NCI-H2227 (cell line): Measurements from ENCODE around the gene AFG1L.
"Not testable (repeated sequence)": the region's sequence is repeated elsewhere in the genome, so short reads cannot be mapped to it uniquely, and the experiment has no call there.

Experiments
- DNase-seq: peaks from one replicate; lab custom pipeline; 2025; ENCODE audit not compliant: unreplicated experiment; lab: John Stamatoyannopoulos, UW

AFG1L gene

DNA sequence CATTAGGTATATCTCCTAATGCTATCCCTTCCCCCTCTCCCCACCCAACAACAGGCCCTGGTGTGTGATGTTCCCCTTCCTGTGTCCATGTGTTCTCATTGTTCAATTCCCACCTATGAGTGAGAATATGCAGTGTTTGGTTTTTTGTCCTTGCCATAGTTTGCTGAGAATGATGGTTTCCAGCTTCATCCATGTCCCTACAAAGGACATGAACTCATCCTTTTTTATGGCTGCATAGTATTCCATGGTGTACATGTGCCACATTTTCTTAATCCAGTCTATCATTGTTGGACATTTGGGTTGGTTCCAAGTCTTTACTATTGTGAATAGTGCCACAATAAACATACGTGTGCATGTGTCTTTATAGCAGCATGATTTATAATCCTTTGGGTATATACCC lies 154.9 kb downstream of the AFG1L start:
- not testable (repeated sequence) for DNase-seq

DNA sequence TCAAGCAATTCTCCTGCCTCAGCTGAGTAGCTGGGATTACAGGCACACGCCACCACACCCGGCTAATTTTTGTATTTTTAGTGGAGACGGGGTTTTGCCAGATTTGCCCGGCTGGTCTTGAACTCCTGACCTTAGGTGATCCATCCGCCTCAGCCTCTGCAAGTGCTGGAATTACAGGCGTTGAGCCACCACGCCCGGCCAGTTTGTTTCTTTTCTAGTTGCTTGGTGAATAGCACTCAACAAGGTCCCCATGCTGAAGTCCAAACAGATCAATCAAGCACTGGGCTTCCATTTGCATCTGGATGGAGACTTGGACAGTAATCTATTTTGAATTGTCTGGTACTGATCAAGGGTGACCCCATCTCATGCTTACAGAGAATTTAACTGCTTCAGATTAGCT lies 157.0 kb downstream of the AFG1L start:
- DNase-seq, result no peak

DNA sequence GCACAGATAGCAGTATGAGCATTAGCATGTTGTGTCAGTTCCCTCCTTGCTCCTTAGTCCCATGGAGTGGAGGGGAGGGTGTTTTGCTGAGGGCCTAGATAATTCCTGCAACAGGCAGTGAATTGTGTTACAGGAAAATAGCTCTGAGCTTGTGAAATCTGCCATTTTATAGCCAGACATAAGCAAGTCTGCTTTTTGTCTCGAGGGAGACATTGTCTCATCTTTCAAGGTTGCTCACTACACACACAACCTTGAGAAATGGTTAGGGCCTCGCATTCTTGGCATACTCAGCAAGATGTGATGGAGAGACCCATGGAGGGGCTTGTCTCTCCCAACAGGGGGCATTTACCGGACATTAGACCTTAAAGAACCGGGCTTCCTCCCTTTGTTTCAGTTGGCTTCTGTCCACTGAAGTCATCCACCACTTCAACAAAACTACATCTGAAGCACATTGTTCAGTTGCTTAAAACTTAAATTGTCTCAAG lies 157.9 kb downstream of the AFG1L start:
- DNase-seq, result no peak

DNA sequence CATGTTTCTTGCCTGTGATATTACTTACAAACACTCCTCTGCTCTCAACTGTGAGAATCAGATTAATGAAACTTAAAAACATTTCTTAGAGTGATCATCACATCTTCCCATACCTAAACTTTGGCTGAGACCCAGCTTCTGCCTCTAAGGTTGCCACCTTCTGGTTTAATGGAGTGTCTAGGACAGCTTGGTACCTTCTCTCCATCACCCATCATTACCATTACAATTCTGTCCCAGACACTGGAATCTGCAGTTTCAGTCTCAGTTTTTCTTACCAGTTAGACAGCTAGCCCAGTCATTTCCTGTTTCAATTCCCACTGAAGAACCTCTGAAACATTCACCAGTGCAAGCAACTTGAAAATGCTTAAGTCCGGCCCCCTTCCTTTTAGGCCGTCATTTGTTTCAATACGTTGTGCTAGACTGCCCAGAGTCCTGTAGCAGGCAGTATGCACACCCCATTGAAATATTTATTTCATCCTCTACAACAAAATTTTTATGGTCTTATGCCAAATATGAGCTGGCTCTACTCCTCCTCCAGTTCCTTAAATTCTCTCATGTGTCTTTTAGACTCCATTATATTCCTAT lies 158.8 kb downstream of the AFG1L start:
- no peak for DNase-seq

DNA sequence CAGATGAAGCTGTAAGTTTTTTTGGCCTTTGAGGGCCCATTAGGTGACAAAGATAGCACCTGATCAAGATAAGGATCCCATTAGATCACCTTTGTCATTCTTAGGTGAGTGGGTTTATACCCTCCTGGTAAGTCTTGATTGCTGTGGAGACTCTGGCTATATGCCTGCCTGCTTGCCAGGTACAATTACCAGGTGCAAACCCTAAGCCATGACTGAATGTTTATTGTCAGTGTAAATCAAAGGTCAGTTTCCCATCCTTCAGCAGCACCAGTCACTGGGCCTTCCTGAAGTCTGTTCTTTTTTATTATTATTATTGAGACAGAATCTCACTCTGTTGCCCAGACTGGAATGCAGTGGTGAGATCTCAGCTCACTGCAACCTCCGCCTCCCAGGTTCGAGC lies 159.5 kb downstream of the AFG1L start:
- DNase-seq, result no peak

DNA sequence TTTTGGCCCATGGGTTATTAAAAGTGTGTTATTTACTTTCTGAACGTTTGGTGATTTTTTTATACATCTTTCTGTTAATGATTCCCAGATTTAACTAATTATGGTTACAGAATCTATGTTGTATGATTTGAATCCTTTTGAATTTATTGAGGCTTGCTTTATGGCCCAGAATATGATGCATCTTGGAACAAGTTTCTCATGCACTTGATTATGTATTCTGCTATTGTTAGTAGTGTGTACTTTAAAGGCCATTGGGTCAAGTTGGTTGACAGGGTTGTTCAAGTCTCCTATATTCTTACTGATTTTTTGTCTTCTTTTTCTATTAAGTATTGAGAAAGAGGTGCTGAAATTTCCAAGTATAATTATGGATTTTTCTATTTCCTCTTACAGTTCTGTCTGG lies 160.8 kb downstream of the AFG1L start:
- DNase-seq, result no peak

DNA sequence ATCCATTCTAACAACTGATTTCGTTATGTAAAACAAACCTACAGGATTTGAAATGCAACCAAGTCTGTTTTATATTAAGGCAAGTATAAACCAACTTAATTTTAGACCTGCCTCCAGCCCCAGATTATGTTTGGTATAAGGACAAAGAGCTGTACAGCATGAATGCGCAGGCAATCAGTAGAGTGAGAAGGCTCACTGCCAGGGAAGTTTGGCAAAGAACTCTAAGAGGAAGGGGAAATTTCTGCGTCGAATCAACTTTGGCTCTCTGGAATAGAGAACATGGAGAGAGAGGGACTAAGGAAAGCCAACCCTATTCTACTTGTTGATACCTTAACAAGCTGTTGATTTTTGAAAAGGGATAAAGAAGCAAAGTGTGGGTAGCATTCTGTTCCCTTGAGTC lies 168.9 kb downstream of the AFG1L start:
- DNase-seq, result no peak

DNA sequence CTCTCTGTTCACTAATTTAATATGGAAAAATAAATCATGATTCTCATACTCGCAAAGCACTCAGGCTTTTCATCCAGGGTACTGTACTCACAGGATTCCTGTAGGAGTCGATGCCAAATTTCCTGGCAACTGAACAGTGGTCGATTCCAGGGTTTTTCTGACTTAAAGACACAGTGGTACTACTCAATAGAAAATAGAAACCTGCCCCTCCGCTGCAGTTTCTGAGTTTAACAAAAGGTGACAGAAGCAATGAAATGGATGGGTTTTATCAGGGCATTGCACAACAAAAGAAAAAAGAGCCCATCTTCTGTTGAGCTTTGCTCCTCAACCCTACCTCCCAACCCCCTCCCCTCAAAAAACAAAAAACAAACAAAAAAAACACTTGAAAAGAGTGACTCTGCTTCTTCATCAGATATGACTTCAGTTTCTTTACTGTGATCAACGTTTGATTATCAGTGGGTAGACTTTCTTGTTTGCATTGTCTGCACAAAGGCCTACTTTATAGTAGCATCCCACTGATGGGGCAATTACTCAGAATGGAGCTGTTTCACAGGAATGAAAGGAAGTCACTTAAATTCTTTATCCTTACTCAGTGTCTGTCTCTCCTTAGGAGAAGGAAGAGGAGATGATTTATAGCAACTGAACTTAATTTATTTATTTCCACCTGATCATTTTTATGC lies 169.7 kb downstream of the AFG1L start:
- DNase-seq, result peak; percentile 1

DNA sequence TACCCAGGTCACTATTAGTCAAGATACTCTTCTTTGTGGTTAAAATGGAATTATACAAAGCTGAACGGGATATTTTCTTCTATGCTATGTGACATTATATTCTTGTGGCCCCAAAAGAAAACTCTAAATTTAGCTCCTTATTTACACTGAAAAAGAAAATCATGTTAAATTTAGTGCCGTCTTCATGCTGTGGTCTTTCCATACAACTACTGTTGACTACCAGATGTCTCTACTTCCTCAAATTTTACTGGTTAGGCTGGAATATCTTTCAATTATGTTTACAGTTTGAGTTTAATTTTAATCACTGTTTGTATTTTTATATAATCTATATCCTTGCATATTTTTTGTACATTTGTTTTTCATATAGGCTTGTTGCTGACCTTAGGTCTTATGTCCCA lies 170.2 kb downstream of the AFG1L start:
- DNase-seq, result no peak

DNA sequence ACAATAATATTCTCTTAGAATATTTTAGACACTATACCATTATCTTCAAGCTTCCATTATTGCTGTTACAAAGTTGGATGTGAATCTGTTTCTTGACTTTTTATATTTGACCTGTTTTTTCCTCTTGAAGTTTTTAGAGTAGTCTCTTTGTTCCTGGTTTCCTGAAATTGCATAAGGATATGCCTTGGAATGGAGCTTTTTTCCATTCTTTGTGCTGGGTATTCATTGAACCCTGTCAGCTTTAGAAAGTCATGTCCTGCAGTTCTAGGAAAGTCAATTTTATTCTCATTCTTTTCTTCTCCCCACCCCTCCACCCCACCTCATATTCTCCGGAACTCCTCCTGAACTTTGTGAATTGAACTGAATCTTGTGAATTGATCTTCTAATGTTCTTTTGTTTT lies 173.5 kb downstream of the AFG1L start:
- DNase-seq, result no peak

DNA sequence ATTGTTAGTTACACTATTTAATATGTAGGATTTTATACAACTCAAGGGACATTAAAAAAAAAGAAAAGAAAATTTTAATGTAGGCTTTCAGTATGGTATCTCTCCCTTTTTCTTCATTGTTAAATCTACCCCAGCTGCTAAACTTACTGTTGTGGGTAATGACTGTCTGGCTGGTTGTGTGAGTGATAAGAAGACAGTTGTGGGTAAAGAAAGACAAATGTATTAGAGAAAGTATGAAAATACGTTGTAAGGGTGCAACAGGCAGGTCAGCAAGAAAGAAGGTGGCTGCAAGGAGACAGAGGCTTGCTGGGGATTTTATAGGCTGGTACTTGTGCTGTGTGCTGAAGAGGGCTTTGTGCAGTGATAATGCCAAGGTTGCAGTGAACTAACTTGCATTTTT lies 174.5 kb downstream of the AFG1L start:
- no peak for DNase-seq

DNA sequence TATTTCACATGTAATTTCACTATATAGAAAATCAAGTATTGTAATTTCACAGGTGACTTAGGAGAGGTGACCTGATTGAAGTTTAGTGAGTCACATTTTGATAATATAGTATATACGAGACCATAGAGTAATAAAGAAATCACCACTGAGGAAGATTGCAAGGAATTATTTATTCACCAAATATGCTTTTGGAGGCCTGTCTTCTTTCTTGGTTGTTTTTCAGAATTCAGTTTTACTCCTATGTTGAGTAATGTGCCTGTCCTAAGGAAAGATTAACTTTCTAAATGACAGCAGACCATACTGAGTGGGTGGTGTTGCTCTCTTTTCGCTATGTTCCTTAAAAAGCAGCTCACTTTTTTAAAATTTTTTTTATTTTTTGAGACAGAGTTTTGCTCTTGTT lies 178.3 kb downstream of the AFG1L start:
- no peak for DNase-seq

DNA sequence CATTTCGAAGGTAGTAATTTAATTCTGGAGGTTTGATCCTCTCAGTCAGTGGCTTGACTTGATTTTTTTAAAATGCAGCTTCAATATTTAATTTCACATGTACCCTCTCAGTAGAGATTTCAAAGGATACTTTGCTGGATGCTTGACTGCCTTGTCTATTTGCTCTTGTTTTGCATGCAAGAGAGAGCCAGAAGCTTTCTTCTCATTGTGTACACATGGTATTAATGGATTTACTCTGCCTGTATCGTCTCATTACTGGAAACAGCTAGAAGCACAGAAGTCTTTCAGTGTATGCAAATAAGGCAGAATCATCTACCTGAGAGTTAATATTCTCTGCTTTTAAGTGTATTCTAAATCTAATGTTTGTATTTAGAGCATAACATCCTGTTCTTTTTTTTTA lies 181.5 kb downstream of the AFG1L start:
- DNase-seq, result no peak

DNA sequence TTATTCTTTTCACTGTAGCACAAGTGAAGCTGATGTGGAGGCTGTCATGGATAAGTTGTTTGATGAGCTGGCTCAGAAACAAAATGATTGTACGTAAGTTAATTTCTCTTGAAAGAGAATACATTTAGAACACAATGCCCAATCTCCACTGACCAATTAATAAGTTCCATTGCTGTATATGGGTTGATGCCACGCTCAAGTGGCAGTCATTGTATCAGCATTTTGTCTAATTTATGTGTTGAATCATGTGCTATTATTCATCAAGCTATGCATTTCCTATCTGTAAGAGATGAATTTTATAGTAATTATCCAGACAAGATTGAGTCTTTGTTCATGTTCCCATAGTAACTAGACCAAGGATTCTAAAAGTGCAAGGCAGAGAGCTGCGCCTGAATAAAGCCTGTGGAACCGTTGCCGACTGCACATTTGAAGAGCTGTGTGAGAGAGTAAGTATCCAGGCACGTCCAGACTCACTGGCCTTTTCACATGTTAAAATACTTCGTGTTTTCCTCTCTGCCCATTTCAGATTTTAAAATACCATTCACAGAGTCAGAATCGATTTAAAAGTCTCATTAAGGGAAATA lies 182.1 kb downstream of the AFG1L start:
- no peak for DNase-seq

DNA sequence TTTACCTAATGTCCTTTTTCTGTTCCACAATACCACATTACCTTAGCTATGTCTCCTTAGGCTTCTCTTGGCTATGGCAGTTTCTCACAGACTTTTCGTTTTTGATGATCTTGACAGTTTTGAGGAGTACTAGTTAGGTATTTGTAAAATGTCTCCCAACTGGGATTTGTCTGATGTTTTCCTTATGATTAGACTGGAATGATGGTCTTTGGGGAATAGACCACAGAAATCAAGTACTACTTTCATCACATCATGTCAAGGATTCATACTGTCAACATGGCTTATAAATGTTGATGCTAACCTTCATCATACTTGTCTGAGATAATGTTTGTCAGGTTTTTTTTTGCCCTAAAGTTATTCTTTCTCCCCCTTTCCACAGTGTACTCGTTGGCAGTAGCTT lies 187.7 kb downstream of the AFG1L start:
- no peak for DNase-seq

DNA sequence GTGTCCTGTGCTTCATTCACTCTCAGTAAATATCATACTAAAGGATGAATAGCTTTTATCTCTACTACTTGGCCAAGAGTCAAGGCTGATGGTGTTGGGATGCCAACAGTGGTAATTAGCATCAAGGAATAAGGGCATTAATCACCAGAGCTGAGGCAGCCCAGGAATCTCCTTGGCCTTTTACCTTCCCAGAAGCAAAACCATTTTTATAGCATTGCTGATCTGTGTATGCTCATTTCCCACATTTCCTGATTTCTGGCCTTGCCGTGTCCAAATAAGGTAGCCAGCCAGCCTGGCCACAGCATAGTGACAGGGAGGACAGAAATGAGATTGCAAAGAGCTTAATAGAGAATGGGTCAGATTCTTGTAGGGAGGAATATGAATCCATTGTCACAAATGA lies 189.2 kb downstream of the AFG1L start:
- DNase-seq, result no peak

DNA sequence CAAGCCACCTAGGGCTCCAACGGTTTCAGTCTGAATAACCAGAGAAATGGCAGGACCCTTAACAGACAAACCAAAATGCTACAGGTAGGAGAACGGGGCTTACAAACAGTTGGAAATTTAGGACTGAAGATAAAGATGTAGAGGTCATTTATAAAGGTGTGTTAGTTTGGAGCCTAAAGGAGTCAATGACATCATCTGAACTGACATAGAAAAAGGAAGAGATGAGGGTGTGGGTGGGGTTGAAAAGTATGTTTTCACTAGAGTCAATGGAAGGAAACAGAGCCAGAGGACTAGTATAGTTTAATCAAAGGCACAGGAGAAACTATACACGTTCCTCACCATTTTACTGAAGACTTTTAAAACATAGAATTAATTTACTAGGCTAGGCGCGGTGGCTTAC lies 194.8 kb downstream of the AFG1L start:
- DNase-seq, result no peak

DNA sequence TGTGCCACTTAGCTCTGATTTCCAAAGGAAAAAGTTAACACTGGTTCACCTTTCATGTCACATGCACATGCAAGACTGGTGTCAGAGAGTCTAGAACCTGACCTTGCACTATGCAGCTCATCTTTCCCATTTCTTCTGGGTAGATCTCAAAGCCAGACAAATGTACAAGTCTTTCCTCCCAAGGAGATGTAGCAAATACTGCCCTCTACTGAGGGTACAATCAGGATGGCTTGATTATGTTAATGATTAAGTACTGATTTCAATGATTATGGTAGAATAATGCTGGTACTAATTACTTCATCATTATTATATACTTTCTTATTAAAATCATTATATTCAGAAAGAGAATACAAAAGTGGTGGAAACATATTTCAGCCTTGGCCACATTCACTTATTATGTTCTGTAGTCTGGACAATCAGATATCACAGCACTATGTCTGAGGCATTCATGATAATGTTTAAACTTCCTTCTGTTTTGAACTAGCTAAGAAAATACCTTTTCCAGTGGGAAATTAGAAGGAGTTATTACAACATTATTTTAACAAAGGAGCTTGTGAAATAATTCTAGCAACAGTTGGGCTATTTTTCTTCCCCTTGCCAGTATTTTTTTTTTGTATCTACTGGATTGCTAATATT lies 197.4 kb downstream of the AFG1L start:
- DNase-seq, result peak; percentile 4

DNA sequence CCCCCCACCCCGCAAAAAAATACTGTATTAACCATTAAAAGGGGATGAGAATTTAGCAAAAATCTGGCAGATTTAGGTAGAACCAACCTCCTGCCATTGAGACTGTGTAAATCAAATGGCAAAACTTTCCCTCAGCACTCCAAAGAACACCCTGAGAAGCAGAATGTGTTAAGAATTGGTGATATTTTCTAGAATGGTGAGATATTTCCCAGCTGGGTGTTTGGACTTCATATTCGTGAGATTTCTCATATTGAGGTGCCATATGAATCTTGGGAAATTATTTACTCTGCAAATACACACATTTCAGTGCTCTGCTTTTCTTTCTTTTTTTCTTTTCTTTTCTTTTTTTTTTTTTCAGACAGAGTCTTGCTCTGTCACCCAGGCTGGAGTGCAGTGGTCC lies 199.6 kb downstream of the AFG1L start:
- DNase-seq, result no peak

DNA sequence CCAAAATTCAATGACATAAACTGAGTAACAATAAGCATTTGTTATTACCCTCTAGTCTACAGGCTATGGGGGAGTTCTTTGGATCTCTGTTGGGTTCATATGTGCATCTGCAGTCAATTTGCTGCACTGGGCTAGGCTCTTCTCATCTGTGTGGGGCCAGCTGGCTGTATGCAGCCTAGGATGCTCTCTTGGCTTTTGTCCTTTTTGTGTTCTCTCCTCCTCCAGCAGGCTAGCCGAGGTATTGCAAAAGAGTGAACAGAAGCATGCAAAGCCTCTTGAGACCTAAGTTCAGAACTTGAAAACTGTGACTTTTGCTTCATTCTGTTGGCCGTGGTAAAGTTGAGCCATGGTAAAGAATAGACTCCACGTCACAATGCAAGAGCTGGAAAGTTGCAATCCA lies 203.0 kb downstream of the AFG1L start:
- DNase-seq, result peak; percentile 27

DNA sequence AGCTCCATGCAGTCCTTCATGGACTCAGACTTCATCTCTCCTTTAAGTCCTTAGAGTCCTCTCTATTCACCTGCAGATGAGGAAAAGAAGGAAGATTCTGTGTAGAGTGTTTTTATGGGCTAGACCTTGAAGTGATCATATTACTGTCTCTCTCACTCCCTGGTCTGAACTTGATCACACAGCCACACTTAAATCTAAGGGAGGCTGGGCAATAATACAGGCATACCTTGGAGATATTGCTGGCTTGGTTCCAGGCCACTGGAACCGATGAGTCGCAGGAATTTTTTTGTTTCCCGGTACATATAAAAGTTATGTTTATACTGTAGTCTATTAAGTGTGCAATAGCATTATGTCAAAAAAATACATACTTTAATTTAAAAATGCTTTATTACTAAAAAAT lies 206.7 kb downstream of the AFG1L start:
- DNase-seq, result no peak

DNA sequence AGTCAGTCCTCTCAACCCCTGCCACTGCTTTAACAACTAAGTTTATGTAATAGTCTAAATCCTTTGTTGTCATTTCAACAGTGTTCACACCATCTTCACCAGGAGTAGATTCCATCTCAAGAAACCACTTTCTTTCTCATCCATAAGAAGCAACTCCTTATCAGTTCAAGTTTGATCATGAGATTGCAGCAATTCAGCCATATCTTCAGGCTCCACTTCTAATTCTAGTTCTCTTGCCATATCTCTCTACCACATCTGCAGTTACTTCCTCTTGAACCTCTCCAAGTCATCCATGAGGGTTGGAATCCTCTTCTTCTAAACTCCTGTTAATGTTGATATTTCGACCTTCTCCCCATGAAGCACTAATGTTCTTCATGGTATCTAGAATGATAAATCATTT lies 208.0 kb downstream of the AFG1L start:
- no peak for DNase-seq
